Mesenchymal stem cell (in vitro differentiated cells and primary cell): ENCODE measurements around the gene PAK5.

Experiments
- DNase-seq: peaks from one replicate; pipeline ENCODE4 v3.0.0-alpha.2; 2013
- H2AFZ ChIP-seq: one replicate; pipeline ENCODE4 v1.6.1; 2013; ENCODE audit warnings: low read depth, mild to moderate bottlenecking, control low read depth, inconsistent platforms, low read length, moderate library complexity
- H2AK5ac ChIP-seq: 2 replicates; pipeline ENCODE4 v1.6.1; 2013; ENCODE audit warnings: low read length, moderate library complexity, mild to moderate bottlenecking, inconsistent platforms; ENCODE audit not compliant: severe bottlenecking
- H2BK120ac ChIP-seq: one replicate; pipeline ENCODE4 v1.6.1; 2013; ENCODE audit warnings: low read depth, mild to moderate bottlenecking, inconsistent platforms, low read length, moderate library complexity
- H2BK12ac ChIP-seq, 2 experiments: one replicate each; pipeline ENCODE4 v1.6.1; 2013; ENCODE audit warnings: inconsistent platforms in 2 of 2, low read length in 2 of 2, mild to moderate bottlenecking in 2 of 2, moderate library complexity in 2 of 2, control low read depth in 1 of 2
- H2BK15ac ChIP-seq: one replicate; pipeline ENCODE4 v1.6.1; 2013; ENCODE audit warnings: mild to moderate bottlenecking, low read depth, inconsistent platforms; ENCODE audit not compliant: poor library complexity, severe bottlenecking
- H2BK5ac ChIP-seq: 2 replicates; pipeline ENCODE4 v1.6.1; 2013; ENCODE audit warnings: low read depth, mild to moderate bottlenecking, low read length, control low read depth, inconsistent platforms; ENCODE audit not compliant: poor library complexity, severe bottlenecking
- H3K14ac ChIP-seq, 2 experiments: one replicate each; pipeline ENCODE4 v1.6.1; 2013; ENCODE audit warnings: inconsistent platforms in 2 of 2, low read length in 2 of 2, control low read depth in 1 of 2, mild to moderate bottlenecking in 1 of 2, moderate library complexity in 1 of 2
- H3K18ac ChIP-seq, 2 experiments: one replicate each; pipeline ENCODE4 v1.6.1; 2013; ENCODE audit warnings: inconsistent platforms in 2 of 2, low read length in 2 of 2, control low read depth in 1 of 2, low read depth in 1 of 2, mild to moderate bottlenecking in 1 of 2
- H3K23ac ChIP-seq, 2 experiments: one replicate each; pipeline ENCODE4 v1.6.1; 2013; ENCODE audit warnings: inconsistent platforms in 2 of 2, low read length in 2 of 2, mild to moderate bottlenecking in 2 of 2, moderate library complexity in 2 of 2, control low read depth in 1 of 2
- H3K27ac ChIP-seq: 2 replicates; pipeline ENCODE4 v1.5.1; 2013; ENCODE audit warnings: mild to moderate bottlenecking, moderate library complexity, low read length, control low read depth, inconsistent platforms; ENCODE audit not compliant: poor library complexity, severe bottlenecking
- H3K27me3 ChIP-seq, 2 experiments: 2 replicates each; pipeline versions ENCODE4 v1.6.1 to v1.7.0; 2013; ENCODE audit warnings: low read length in 2 of 2, mild to moderate bottlenecking in 2 of 2, moderate library complexity in 2 of 2, control low read depth in 1 of 2, inconsistent platforms in 1 of 2; ENCODE audit not compliant: control insufficient read depth in 1 of 2, insufficient read depth in 1 of 2
- H3K36me3 ChIP-seq, 2 experiments: 2 replicates each; pipeline versions ENCODE4 v1.6.1 to v1.7.0; 2013; ENCODE audit warnings: low read length in 2 of 2, control low read depth in 1 of 2, inconsistent platforms in 1 of 2, low read depth in 1 of 2, mild to moderate bottlenecking in 1 of 2; ENCODE audit not compliant: insufficient read depth in 2 of 2, control insufficient read depth in 1 of 2
- H3K4ac ChIP-seq, 2 experiments: one replicate each; pipeline ENCODE4 v1.6.1; 2013; ENCODE audit warnings: inconsistent platforms in 2 of 2, low read length in 2 of 2, mild to moderate bottlenecking in 2 of 2, moderate library complexity in 2 of 2, control low read depth in 1 of 2, low read depth in 1 of 2
- H3K4me1 ChIP-seq: 2 replicates; pipeline ENCODE4 v1.6.1; 2013; ENCODE audit warnings: low read depth, low read length, control low read depth; ENCODE audit not compliant: control insufficient read depth, insufficient read depth
- H3K4me2 ChIP-seq: 2 replicates; pipeline ENCODE4 v1.6.1; 2013; ENCODE audit warnings: low read length, mild to moderate bottlenecking, inconsistent platforms; ENCODE audit not compliant: poor library complexity, severe bottlenecking
- H3K4me3 ChIP-seq, 2 experiments: 2 replicates each; pipeline versions ENCODE4 v1.5.1 to v1.7.0; 2013; ENCODE audit warnings: low read length in 2 of 2, mild to moderate bottlenecking in 2 of 2, control low read depth in 1 of 2, low read depth in 1 of 2; ENCODE audit not compliant: insufficient read depth in 1 of 2
- H3K79me1 ChIP-seq: replicated peaks from 2 replicates; pipeline ENCODE4 v1.6.1; 2013; ENCODE audit warnings: mild to moderate bottlenecking, control low read depth, low read length, inconsistent platforms; ENCODE audit not compliant: poor library complexity, severe bottlenecking
- H3K9ac ChIP-seq: 2 replicates; pipeline ENCODE4 v1.7.0; 2013; ENCODE audit warnings: mild to moderate bottlenecking, low read length, moderate library complexity
- H3K9me3 ChIP-seq: 2 replicates; pipeline ENCODE4 v1.7.0; 2013; ENCODE audit warnings: mild to moderate bottlenecking, low read length; ENCODE audit not compliant: control insufficient read depth
- H4K8ac ChIP-seq: one replicate; pipeline ENCODE4 v1.6.1; 2013; ENCODE audit warnings: inconsistent platforms, mild to moderate bottlenecking, low read length, moderate library complexity
- H4K91ac ChIP-seq: one replicate; pipeline ENCODE4 v1.6.1; 2013; ENCODE audit warnings: mild to moderate bottlenecking, low read length, inconsistent platforms
- WGBS: methylation state at CpG from one replicate; pipeline ENCODE4 v1.1.7; 2013; ENCODE audit warnings: mixed read lengths; 5-methylcytosine and 5-hydroxymethylcytosine counted together

Gene PAK5

DNA sequence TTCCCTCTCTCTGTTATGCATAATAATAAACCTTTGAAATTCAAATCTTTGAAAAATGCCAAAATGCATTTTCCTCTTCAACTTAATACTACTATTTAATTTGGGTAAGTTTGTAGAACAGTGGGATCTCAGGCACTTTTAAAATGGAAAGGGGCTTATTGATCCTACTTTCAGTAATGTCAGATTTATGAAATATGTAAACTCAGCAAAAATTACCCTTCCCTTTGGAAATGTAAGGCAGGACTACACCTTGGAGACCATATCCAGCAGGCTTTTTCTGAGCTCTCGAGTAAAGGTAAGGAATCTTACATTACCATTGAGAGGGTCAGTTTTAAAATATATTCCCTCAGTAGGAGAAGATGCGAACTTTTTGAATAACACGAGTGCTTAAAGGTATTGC, 175.5 kb downstream of the PAK5 start:
- H2BK12ac ChIP-seq, result no peak overlapping the region
- no peak overlapping the region for H2AFZ ChIP-seq
- H3K23ac ChIP-seq, result no peak overlapping the region
- H3K9me3 ChIP-seq, result no peaks in the 10 kb centered on the region
- no peak overlapping the region for H3K27ac ChIP-seq
- H3K18ac ChIP-seq, result no peak overlapping the region
- no peak overlapping the region for H2BK120ac ChIP-seq
- no peak overlapping the region for H3K4ac ChIP-seq
- no peak overlapping the region for H2AK5ac ChIP-seq
- H4K91ac ChIP-seq, result no peak overlapping the region
- no peak overlapping the region for H2BK15ac ChIP-seq
- no peaks in the 10 kb centered on the region for H3K79me1 ChIP-seq
- H4K8ac ChIP-seq, result no peak overlapping the region
- no peaks in the 10 kb centered on the region for H3K36me3 ChIP-seq
- no peak overlapping the region for H3K14ac ChIP-seq
- no peak overlapping the region for H3K9ac ChIP-seq
- H2BK5ac ChIP-seq, result no peak overlapping the region
- H3K4me2 ChIP-seq, result no peak overlapping the region
- 20% methylated on average over 1 of the region's 3 CpGs for WGBS
- DNase-seq, result no peak
- no peak overlapping the region for H3K4me3 ChIP-seq
- H3K4me1 ChIP-seq, result no peaks in the 10 kb centered on the region
- H3K27me3 ChIP-seq, result no peaks in the 10 kb centered on the region

DNA sequence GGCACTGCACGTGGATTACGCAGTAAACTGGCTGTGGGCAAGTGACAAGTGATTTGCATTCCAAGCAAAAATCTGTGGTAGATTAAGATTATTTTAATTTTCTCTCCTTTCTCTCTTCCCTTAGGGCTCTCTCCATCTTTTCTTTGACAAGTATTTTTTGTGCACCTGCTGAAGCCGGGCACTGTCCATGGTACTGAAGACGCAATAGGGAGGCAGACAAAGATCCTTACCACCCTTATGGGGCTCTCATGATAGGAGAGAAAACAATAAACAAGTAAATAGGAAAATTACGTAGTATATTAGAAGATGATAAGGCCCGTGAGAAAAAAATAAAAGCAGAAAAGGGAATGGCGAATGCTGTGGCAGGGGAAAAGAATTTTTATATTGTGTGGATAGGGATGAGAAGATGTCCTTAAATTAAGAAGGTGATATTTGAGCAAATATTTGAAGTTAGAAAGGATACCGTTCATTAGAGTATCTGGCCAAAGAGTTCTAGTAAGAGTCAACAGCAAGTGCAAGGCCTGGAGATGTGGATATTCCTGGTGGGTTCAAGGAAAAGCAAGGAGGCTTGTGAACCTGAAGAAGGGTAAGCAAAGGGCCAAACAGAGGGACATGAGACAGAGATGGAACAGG, 178.5 kb downstream of the PAK5 start:
- Histone ChIP-seq H3K4me3 (no peak overlapping the region), H3K79me1 (no peaks in the 10 kb centered on the region), H3K9me3 (no peaks in the 10 kb centered on the region), H3K4me2 (no peak overlapping the region), H3K4ac (no peak overlapping the region), H4K8ac (no peak overlapping the region), H2BK120ac (no peak overlapping the region), H2BK15ac (no peak overlapping the region), H3K4me1 (no peaks in the 10 kb centered on the region), H3K27me3 (peaks cover 0 to 4% of the 10 kb centered on the region in 2 experiments), H3K18ac (no peak overlapping the region), H3K23ac (no peak overlapping the region), H2AK5ac (no peak overlapping the region), H3K27ac (no peak overlapping the region), H2BK5ac (no peak overlapping the region), H2AFZ (no peak overlapping the region), H3K14ac (no peak overlapping the region), H3K36me3 (no peaks in the 10 kb centered on the region), H2BK12ac (no peak overlapping the region), H4K91ac (no peak overlapping the region), H3K9ac (no peak overlapping the region)
- DNase-seq, result no peak
- 64% methylated on average over 6 of the region's 8 CpGs for whole genome bisulfite sequencing

DNA sequence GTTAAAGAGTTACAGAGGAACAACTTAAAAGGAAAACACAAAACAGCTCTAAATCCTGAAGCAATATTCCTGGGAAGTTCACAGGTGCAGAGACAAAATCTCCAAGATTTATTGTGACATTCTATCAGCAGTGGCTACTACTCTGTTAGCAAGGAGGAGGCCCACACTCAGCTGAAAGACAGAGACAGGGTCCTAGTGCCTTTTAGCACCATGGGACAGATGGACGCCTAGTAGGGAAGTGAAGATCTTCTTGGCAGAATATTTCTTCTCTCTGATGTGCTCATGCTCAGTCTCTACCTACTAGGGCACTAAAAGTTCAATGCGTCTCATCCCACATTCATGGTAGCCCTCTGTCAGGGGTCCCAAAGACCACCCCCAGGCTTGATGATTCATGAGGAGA, 191.1 kb downstream of the PAK5 start:
- Histone ChIP-seq H2AK5ac (no peak overlapping the region), H3K9me3 (no peaks in the 10 kb centered on the region), H3K4me3 (no peak overlapping the region), H2BK120ac (no peak overlapping the region), H3K4ac (no peak overlapping the region), H3K9ac (no peak overlapping the region), H3K36me3 (no peaks in the 10 kb centered on the region), H3K27ac (no peak overlapping the region), H3K27me3 (peaks cover 0 to 8% of the 10 kb centered on the region in 2 experiments), H3K18ac (no peak overlapping the region), H3K4me1 (no peaks in the 10 kb centered on the region), H2BK12ac (no peak overlapping the region), H3K14ac (no peak overlapping the region), H3K4me2 (no peak overlapping the region), H2BK15ac (no peak overlapping the region), H2AFZ (no peak overlapping the region), H3K23ac (no peak overlapping the region), H4K91ac (no peak overlapping the region), H4K8ac (no peak overlapping the region), H3K79me1 (no peaks in the 10 kb centered on the region), H2BK5ac (no peak overlapping the region)
- 100% methylated on average over 2 of the region's 2 CpGs for WGBS
- no peak for DNase-seq

DNA sequence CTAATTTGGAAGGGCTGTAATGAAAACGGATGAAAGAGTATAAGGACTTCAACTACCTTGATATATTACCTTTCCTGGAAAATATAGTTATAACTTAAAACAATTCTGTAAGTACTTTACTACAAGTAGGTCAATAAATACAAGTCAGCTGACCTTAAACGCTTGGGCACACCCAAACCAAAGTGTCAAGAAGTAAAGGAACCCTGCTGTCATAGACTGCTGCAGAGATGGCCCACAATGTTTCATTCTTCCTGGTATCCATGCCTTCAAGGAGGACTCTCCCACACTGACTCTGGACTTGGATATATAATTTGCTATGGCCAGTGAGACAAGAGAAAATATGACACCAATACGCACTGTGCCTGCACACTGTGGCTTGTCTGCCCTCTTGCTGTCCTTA, 192.5 kb downstream of the PAK5 start:
- Histone ChIP-seq H4K91ac (no peak overlapping the region), H3K9ac (no peak overlapping the region), H3K4ac (no peak overlapping the region), H3K36me3 (no peaks in the 10 kb centered on the region), H3K4me2 (no peak overlapping the region), H3K18ac (no peak overlapping the region), H3K79me1 (no peaks in the 10 kb centered on the region), H3K23ac (no peak overlapping the region), H2BK5ac (no peak overlapping the region), H3K27ac (no peak overlapping the region), H2BK12ac (no peak overlapping the region), H3K27me3 (peaks cover 0 to 4% of the 10 kb centered on the region in 2 experiments), H2BK15ac (no peak overlapping the region), H3K4me1 (no peaks in the 10 kb centered on the region), H4K8ac (no peak overlapping the region), H3K9me3 (no peaks in the 10 kb centered on the region), H2BK120ac (no peak overlapping the region), H3K4me3 (no peak overlapping the region), H2AFZ (no peak overlapping the region), H2AK5ac (no peak overlapping the region), H3K14ac (no peak overlapping the region)
- 76% methylated on average over 2 of the region's 3 CpGs for WGBS
- DNase-seq, result no peak
